ENCODE measurements around the gene FSTL4. TPM values are rescaled to one million over a fixed set of nuclear protein-coding genes. Genes with fewer than 3 reads are reported as not detected.

Gene FSTL4
- total and polyA plus RNA-seq, 4 donors: 0.02 to 0.18 TPM; not detected in 2

GRCh38 chr5:133332439-133333024, 279.8 kb downstream of the FSTL4 start:
- 90% methylated on average over 5 of the region's 5 CpGs for WGBS
- no peak for DNase-seq (ENCODE audit: low spot score)
- Histone ChIP-seq H3K36me3 (ENCODE audit: control insufficient read depth in 4 of 4, insufficient read depth in 3 of 4, low read depth in 1 of 4, low read length in 3 of 4) (no peaks in the 10 kb centered on the region), H3K27ac (ENCODE audit: low read depth in 1 of 2, low read length in 2 of 2) (no peak overlapping the region), H3K9me3 (ENCODE audit: control insufficient read depth in 4 of 4, low read length in 3 of 4) (no peaks in the 10 kb centered on the region), H3K9ac (ENCODE audit: low read depth in 1 of 2, low read length in 2 of 2) (no peak overlapping the region), H3K4me1 (ENCODE audit: control insufficient read depth in 4 of 4, insufficient read depth in 4 of 4, low read length in 3 of 4) (peaks cover 2 to 12% (median 11%) of the 10 kb centered on the region in 4 donors), H3K27me3 (ENCODE audit: control insufficient read depth in 4 of 4, insufficient read depth in 4 of 4, low read length in 3 of 4) (no peaks in the 10 kb centered on the region), H3K4me3 (ENCODE audit: low read depth in 1 of 3, low read length in 3 of 3) (no peak overlapping the region)
- TF ChIP-seq ZBTB33 (IDR thresholded peaks at IDR 0.05): no peak
- no peak for TF ChIP-seq HNF4G (IDR thresholded peaks at IDR 0.05)
- no peak for TF ChIP-seq JUND (IDR thresholded peaks at IDR 0.05)

GRCh38 chr5:133331941-133332340, 280.4 kb downstream of the FSTL4 start:
- WGBS: 93% methylated on average over 12 of the region's 12 CpGs

DNA sequence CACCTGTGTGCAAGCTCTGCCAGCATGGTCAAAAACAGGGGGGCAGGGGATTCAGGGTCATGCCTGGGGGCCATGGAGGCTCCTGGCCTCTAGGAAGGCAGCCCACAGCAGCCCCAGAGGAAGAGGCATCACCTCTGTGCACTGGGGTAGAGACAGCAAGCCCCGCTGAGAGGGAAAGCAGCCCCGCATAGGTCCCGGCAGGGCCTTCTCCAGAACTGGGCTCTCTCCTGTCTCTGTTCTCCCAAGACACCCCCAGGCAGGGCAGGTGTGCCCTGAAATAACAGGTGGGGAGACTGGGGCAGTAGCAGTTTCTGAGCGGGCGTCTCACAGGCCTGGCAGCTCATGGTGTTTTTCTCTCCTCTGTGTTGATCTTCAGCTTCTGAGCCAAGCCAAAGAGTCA, 281.4 kb downstream of the FSTL4 start:
- no peak overlapping the region for H3K27ac ChIP-seq (ENCODE audit: low read depth in 1 of 2, low read length in 2 of 2)
- H3K27me3 ChIP-seq (ENCODE audit: control insufficient read depth in 4 of 4, insufficient read depth in 4 of 4, low read length in 3 of 4): no peaks in the 10 kb centered on the region
- H3K9me3 ChIP-seq (ENCODE audit: control insufficient read depth in 4 of 4, low read length in 3 of 4): no peaks in the 10 kb centered on the region
- peaks cover 4 to 20% (median 18%) of the 10 kb centered on the region in 4 donors for H3K4me1 ChIP-seq (ENCODE audit: control insufficient read depth in 4 of 4, insufficient read depth in 4 of 4, low read length in 3 of 4)
- WGBS: 95% methylated on average over 5 of the region's 5 CpGs
- H3K36me3 ChIP-seq (ENCODE audit: control insufficient read depth in 4 of 4, insufficient read depth in 3 of 4, low read depth in 1 of 4, low read length in 3 of 4): no peaks in the 10 kb centered on the region
- H3K4me3 ChIP-seq (ENCODE audit: low read depth in 1 of 3, low read length in 3 of 3): no peak overlapping the region
- TF ChIP-seq REST (IDR thresholded peaks at IDR 0.05) (no peak), JUND (IDR thresholded peaks at IDR 0.05) (no peak), FOXA1 (IDR thresholded peaks at IDR 0.05) (no peak)
- no peak overlapping the region for H3K9ac ChIP-seq (ENCODE audit: low read depth in 1 of 2, low read length in 2 of 2)
- DNase-seq (ENCODE audit: low spot score): no peak

More at GRCh38 chr5:133331941-133332340, 280.4 kb downstream of the FSTL4 start:
- H3K4me3 ChIP-seq (ENCODE audit: low read depth in 1 of 3, low read length in 3 of 3): no peak overlapping the region
- no peak for TF ChIP-seq NR2F2 (IDR thresholded peaks at IDR 0.05)
- H3K27ac ChIP-seq (ENCODE audit: low read depth in 1 of 2, low read length in 2 of 2): no peak overlapping the region
- H3K27me3 ChIP-seq (ENCODE audit: control insufficient read depth in 4 of 4, insufficient read depth in 4 of 4, low read length in 3 of 4): no peaks in the 10 kb centered on the region
- no peaks in the 10 kb centered on the region for H3K36me3 ChIP-seq (ENCODE audit: control insufficient read depth in 4 of 4, insufficient read depth in 3 of 4, low read depth in 1 of 4, low read length in 3 of 4)
- H3K9ac ChIP-seq (ENCODE audit: low read depth in 1 of 2, low read length in 2 of 2): no peak overlapping the region
- no peak for DNase-seq (ENCODE audit: low spot score)
- H3K4me1 ChIP-seq (ENCODE audit: control insufficient read depth in 4 of 4, insufficient read depth in 4 of 4, low read length in 3 of 4): peaks cover 4 to 18% (median 17%) of the 10 kb centered on the region in 4 donors
- no peaks in the 10 kb centered on the region for H3K9me3 ChIP-seq (ENCODE audit: control insufficient read depth in 4 of 4, low read length in 3 of 4)

GRCh38 chr5:133328800-133329199, 283.5 kb downstream of the FSTL4 start:
- Histone ChIP-seq H3K4me1 (ENCODE audit: control insufficient read depth in 4 of 4, insufficient read depth in 4 of 4, low read length in 3 of 4) (peaks cover 7 to 28% (median 23%) of the 10 kb centered on the region in 4 donors), H3K27ac (ENCODE audit: low read depth in 1 of 2, low read length in 2 of 2) (no peak overlapping the region), H3K36me3 (ENCODE audit: control insufficient read depth in 4 of 4, insufficient read depth in 3 of 4, low read depth in 1 of 4, low read length in 3 of 4) (no peaks in the 10 kb centered on the region), H3K9me3 (ENCODE audit: control insufficient read depth in 4 of 4, low read length in 3 of 4) (no peaks in the 10 kb centered on the region), H3K27me3 (ENCODE audit: control insufficient read depth in 4 of 4, insufficient read depth in 4 of 4, low read length in 3 of 4) (no peaks in the 10 kb centered on the region), H3K9ac (ENCODE audit: low read depth in 1 of 2, low read length in 2 of 2) (no peak overlapping the region), H3K4me3 (ENCODE audit: low read depth in 1 of 3, low read length in 3 of 3) (no peak overlapping the region)
- 93% methylated on average over 11 of the region's 11 CpGs for WGBS
- DNase-seq (ENCODE audit: low spot score): no peak
- TF ChIP-seq REST (IDR thresholded peaks at IDR 0.05) (no peak), HNF4A (conservative IDR thresholded peaks at IDR 0.05) (no peak), RXRA (IDR thresholded peaks at IDR 0.05) (no peak), ATF3 (IDR thresholded peaks at IDR 0.05) (no peak), ZBTB33 (IDR thresholded peaks at IDR 0.05) (no peak)
- TF ChIP-seq, protein P1, sequence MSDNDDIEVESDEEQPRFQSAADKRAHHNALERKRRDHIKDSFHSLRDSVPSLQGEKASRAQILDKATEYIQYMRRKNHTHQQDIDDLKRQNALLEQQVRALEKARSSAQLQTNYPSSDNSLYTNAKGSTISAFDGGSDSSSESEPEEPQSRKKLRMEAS (IDR thresholded peaks at IDR 0.05): no peak

Data from liver (tissue), 9 donors.